Stromal cell of bone marrow (primary cell): ENCODE data around the gene ATPAF1.
A peak's percentile ranks its signal among the peaks of the same experiment; 100 is the strongest.
"Not testable (repeated sequence)": the region's sequence is repeated elsewhere in the genome, so short reads cannot be mapped to it uniquely, and the experiment has no call there.

Experiments
- DNase-seq: peaks from one replicate; pipeline ENCODE4 v3.0.0-alpha.2; 2012; ENCODE audit warnings: low read depth

Gene ATPAF1, protein sequence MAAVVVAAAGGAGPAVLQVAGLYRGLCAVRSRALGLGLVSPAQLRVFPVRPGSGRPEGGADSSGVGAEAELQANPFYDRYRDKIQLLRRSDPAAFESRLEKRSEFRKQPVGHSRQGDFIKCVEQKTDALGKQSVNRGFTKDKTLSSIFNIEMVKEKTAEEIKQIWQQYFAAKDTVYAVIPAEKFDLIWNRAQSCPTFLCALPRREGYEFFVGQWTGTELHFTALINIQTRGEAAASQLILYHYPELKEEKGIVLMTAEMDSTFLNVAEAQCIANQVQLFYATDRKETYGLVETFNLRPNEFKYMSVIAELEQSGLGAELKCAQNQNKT

DNA sequence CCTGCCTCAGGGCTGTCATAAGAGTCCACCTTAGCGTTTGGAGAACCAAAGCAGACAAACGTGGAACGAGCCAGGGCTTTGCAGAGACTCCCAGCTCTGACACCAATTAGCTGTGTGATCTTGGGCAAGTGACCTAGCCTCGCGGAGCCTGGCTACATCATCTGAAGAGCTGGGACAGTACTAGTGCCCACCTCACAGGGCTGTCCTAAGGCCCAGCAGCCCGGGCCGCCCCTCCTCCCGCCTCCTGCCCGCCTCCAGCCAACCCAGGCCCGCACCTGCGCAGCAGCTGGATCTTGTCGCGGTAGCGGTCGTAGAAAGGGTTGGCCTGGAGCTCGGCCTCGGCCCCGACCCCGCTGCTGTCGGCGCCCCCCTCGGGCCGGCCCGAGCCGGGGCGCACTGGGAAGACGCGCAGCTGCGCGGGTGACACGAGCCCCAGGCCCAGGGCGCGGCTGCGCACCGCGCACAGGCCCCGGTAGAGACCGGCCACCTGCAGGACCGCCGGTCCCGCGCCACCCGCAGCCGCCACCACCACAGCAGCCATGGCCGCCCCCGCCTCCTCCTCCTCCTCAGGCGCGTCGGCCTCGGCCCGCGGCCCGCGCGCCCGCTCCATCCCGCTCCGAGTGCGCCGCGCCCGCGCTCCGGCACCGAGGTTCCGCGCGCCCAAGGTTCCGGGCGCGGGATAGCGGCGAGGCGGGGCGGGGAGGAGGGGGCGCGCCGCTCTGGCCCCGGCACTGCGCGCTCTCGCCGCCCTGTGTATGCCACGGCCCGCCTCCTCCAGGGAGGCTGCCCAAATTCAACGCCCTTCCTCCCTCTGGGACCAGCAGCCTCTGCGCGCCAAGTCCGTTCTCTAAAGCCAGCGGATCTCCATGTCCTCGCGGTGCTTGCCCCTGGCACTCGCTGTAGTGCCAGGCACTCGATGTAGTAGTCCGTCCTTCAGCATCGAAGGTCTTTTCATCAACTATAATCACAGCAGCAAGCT, at the start of gene ATPAF1:
Gene ATPAF1, minus strand, starts transcription at position 583 of the 979 bp plus-strand sequence. Its CDS starts 42 bp downstream, at position 541.
- DNase-seq: peak; percentile 55

DNA sequence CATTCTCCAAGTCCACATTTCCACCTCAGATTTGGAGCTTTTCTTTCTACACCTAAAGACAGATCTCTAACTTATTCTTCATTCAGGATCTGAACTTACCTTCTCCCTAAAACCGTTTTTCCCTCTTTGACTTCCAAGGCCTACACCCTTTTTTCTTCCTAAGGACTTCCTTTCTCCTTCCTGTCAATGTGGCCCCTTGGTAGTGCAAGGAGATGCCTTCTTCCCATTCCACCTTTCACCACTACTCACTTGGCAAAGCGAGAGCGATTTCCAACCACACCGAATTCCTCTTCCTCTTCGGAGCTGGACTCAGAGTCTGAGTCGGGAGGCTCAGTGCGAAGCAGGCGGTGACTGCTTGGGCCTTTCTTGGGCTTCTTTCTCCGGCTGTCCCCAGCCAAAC, 49.5 kb upstream of the ATPAF1 start:
- no peak for DNase-seq

DNA sequence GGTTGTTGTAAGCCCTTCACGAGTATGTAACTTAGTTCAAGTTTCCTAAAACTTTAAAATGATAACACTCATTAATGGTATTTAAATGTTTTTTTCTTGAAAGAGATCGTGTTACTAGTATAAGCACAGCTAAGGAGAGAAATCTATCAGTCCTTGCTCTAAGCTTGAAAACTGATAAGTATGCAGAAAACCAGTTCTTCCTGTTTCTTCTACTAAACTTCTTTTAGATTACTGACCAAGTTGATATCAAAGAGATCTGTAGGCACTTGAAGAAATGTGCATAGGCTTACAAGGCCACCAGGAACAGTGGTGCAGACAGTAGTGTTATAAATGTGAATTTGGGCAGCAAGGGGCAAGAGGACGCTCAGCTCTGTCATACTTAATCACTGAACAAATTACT, 46.8 kb upstream of the ATPAF1 start:
- no peak for DNase-seq

DNA sequence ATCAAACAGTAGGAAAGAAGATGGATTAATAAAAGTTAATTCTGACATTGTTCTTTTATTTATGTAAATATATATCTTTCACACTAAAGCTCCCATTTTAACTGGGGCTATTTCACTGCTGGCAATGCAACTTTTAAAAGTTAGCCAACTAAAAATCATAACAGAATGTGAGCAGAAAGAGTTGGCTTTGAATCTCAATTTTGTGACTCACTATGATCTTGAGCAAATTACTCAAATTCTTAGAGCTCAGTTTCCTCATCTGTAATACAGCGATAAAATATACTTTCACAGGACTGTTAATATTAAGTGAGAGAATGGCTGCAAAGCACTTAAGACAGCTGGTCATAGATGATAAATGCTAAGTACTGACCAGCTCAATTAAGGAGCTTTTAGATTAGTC, 40.0 kb upstream of the ATPAF1 start:
- no peak for DNase-seq

DNA sequence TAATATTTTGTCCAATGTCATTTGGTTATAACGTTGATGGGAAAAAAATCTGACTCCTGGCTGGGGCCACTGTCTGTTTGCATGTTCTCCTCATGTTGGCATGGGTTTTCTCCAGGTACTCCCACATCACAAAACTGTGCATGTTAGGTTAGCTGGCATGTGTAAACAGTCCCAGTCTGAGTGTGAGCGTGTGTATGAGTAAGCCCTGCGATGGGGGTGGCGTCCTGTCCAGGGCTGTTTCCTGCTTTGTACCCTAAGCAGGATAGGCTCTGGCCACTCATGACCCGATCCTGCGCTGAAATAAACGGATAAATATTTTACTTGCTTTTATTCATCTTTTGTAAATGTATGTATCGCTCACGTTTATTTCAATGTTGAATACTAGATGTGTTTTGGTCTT, 37.2 kb upstream of the ATPAF1 start:
- no peak for DNase-seq

DNA sequence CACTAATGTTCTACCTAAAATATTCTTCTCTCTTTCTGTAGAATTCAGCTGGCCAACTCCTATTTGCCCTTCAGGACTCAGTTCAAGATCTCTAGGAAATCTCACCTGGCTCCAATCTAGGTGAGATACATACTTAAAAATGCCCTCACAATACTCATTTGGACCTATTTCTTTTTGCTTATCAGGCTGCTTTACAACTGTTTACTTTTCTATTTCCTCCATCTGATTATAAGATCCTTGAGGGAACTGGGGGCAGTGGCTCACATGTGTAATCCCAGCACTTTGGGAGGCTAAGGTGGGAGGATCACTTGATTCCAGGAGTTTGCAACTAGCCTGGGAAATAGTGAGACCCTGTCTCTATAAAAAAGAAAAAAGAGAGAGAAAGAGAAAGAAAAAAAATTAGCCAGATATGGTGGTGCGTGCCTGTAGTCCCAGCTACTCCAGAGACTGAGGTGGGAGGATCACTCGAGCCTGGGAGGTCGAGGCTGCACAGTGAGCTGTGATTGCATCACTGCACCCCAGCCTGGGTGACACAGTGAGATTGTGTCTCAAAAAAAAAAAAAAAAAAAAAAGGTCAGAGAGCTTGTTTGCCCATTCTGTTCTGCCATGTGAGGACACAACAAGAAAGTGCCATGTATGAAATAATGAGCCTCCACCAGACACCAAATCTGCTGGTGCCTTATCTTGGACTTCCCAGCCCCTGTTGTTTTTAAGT, 35.9 kb upstream of the ATPAF1 start:
- no peak for DNase-seq

DNA sequence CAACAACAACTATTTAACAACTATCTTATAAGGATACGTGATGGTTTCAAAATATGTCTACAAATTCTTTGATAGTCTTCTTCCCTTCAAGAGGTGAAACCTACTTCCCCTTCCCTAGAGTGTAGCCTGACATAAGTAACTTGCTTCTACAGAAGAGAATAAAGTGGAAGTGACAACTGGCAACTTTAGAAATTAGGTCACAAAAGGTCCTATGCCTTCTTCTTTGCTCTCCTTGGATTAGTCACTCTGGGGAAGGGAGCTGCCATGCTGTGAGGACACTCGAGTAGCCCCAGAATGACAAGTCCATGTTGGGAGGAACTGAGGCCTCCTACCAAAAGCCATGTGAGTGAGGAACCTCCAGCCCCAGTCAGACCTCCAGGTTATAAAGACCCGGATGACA, 31.5 kb upstream of the ATPAF1 start:
- no peak for DNase-seq

DNA sequence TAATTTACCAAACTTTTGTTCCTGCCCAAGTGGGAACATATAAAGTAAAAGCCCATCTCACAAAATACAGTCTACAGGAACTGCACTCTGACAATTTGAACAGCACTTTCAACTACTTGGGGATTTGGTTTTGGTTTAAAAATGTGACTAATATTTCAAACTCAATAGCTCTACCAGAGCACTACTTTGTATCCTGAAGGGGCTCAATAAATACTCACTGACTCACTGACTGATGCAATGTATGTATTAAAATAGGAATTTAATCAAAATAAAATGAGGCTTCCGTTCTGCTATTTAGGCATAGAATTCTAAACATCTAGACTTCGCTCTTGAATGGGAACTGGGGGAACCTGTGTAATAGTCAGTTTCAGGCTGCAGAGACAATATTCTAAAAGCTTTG, 28.9 kb upstream of the ATPAF1 start:
- DNase-seq: no peak

DNA sequence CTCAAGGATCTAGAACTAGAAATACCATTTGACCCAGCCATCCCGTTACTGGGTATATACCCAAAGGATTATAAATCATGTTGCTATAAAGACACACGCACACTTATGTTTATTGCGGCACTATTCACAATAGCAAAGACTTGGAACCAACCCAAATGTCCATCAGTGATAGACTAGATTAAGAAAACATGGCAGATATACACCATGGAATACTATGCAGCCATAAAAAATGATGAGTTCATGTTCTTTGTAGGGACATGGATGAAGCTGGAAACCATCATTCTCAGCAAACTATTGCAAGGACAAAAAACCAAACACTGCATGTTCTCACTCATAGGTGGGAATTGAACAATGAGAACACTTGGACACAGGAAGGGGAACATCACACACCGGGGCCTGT, 26.5 kb upstream of the ATPAF1 start:
- DNase-seq: not testable (repeated sequence)

DNA sequence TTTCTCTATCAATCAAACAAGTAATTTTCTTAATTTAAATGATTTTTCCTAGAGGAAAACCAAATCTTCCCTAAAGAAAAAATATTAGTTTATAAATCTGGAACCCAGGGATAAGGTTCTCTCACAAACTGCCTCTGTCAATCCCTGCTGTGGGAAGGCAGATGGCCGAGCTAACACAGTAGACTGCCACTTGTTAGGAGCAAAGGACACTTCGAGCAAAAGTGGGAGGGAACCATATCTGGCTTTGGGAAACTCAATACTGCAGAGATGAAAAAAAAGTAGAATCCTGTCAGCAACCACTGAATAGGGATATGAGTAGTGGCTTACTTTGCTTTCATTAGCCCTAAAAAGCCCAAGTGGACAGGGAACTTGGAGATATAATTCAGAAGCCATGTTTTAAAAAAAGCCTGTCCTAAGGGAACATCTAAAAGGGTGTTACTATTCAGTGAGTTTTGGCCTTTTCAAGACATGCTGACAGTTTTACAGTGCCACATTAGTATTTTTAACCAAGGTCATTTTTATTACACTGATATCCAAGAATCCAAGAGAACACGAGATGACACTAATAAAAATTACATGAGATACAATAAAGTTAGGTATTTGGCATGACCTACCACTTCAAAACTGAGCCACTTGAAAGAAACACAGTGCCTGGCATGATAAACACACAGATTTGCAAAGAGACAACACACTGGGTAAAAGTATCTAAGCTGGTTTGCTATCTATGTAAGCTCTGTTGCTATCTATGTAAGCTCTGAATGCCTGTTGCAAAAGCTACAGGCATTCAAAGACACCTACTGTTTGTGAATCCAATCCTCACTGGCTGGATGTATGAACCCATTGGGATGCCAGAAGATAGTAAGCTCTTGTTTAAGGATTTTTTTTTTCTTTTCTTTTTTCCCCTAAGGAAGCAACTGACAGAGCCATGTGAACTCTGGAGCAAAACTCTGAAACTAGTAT, 24.9 kb upstream of the ATPAF1 start:
- no peak for DNase-seq

DNA sequence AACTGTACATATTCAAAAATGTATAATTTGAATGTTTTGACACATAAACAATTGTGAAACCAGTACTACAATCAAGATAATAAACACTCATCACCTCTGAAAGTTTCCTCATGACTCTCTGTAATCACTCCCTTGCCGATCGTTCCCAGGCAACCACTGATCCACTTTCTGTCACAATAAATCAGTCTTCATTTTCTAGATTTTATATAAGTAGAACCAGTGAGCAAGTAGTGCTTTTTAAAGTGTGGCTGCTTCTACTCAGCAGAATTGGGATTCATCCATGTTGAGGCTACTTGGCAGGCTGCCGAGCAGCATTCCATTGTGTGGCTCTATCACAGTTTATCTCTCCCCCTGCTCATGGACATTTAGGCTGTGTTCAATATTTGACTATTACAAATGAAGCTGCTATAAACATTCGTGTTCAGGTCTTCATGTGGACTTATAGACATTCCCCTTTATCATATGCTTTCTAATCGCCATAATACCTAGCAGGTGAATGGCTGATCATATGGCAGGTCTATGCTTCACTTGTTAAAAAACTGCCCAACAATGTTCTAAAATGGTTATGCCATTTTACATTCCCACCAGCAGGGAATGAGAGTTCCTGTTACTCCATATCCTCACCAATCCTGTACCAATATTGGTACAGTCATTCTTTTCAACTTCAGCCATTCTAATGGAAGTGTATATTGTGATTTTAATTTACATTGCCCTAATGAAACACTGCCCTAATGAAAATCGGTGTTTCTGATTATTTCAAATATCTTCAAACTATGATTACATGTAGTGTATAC, 24.0 kb upstream of the ATPAF1 start:
- DNase-seq: no peak

DNA sequence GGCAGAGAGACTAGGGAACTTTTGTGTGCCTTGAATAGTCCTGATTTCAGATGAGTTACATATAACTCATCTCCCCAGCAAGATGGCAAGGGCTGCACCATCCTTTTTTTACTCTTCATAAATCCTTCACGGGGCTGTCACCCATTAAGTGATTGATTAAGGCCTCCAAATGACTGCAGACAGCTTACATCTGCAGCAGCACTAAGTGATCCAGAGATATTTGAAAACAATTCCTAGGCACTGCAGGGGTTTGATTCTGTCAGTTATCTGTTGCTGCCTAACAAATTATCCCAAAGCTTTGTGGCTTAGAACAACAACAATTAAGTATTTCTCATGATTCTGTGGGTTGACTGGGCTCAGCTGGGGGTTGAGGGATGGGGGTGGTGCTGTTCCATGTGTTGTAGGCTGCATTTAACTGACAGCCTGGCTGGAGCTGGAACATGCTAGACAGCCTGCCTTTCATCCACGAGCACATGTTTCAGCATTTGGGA, 22.8 kb upstream of the ATPAF1 start:
- no peak for DNase-seq

DNA sequence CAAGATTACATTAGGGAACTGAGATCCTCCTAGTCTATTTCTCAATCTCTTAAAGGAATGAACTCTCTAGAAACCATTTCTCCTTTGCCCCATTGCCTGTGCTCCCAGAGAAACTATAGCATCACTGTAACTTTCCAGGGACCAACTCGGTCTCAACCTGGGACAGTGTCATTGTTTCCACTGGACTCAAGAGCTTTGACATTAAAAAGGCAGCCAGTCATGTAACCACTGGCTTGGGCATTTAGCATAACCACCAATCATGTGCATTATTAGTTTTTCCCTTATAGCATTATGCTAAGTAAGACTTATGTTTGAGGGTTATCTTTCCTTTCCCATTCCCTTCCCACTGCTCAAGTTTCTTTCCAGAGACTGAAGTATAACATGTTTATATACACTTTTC, 21.7 kb upstream of the ATPAF1 start:
- no peak for DNase-seq

DNA sequence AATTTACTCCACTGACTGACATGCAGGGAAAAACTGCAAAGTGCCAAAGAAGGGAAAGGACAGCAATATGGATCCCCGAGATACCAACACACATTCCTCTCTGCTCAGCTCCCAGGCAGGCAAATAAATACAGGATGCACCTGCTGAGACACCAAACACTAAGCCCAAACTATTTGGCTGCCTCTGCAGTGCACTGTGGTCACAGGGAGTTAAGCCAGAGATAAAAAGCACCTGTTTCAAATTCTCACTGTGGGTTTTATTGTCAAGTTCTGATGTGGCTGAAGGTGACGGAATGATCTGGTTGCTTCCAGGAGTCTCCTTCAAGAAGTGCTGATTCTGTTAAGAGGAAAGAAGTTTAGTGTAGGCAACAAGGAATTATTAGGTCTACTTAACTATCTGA, 21.2 kb upstream of the ATPAF1 start:
- DNase-seq: no peak

DNA sequence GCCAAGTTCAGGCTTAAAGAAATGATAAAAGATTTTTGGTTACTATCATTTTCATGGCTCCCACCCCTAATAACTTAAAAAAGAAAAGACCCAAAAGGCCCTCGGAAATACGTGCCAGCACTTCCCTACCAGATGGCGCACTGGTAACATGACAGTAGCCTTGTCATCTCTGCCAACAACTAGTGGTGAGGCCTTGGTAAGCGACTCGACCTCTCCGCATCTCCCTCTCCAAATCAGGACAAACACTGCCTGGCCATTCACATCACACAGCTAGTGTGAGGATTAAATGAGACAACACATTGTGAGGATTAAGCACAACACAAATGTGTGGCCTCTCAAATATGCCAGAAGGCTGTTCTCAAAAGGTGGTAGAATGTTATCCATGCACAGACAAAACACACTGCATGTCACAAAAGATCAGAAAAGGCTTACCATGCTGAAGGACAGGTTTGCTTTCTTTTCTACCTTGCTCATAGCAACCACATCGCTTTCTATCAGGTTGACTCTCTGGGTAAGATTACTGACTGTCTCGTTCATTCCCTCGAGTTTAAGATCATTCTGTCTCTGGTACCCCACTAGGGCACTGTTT, 19.9 kb upstream of the ATPAF1 start:
- no peak for DNase-seq

DNA sequence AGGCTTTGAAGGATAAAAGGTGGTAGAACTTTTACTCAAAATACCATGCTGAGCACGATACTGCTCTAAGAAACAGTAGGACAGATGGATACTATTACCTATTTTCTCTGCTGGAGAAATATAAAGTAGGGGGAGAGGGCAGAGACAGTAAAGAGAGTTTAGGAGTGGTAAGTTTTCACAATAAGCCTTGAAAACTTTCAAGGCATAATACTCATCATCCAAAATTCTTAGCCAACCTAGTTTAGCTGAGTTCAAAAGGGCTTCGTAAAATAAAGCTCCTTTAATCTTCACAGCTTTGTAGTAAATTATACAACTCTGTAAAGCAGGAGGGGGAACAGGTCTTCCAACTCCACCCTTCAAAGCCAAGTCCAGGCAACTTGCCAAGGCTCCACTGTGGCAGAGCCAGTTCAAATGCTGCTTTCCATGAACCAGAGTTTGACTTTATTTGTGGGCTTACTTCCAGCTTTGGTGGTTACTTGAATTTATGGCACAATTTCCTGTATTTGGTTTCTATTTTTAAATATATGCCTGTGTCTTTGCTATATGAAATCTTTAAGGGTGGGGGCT, 19.0 kb upstream of the ATPAF1 start:
- DNase-seq: peak; percentile 67

DNA sequence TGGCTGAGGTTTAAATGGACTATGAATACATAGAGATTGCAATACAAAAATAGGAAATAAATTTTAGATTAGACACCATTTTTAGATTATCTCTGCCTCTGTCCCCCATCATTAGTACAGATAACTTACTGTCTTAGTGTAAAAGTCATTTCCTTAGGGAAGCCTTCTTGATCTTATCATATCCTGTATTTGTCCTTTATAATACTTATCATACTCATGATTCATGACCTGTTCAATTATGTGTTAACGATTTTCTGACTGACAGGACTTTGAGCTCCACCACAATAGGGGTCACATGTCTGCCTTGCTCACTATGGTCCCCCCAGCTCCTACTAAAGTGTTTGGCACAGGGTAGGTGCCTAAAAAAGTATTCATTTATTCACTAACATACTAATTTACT, 18.1 kb upstream of the ATPAF1 start:
- DNase-seq: no peak

DNA sequence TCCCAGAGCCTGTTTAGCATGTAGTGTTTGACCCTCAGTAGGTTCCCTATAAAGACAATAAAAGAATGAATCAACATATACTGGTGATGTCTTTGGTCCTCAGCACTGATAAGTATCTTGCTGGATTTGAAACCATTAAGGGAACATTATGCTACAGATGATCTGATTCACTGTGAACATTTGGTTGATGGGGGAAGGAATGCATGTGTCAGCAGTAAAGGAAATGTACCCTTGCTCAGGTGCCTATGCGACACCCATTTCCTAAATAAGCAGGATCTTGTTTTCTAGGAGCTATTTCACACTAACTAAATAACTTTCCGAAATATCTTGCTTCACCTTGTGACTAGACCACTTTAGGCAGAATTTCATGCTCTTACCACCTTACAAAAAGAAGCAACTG, 16.5 kb upstream of the ATPAF1 start:
- no peak for DNase-seq

DNA sequence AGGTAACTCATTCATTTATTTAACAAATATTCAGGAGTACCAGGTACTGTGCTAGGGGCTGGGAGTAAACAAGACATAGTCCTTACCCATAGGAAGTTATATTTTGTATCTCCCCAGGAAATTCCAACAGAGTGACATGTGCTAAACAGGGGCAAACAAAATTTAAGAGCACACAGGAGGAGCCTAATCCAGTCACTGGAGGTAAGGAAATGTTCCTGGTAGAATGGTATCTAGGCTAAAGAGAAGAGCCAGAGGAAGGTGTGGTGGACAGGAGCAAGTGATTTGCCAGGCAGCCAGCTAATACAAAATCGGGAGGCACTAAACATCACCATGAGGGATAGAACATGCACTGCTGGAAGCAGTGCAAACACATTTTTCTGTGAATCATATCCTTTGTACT, 13.9 kb upstream of the ATPAF1 start:
- DNase-seq: no peak
